Measurements from ENCODE around the gene DAAM1. TPM values are rescaled to one million over a fixed set of nuclear protein-coding genes. Genes with fewer than 3 reads are reported as not detected.

The DAAM1 gene
- total RNA-seq, 1 experiment from 2014 or later, result 13.3 TPM

GRCh38 chr14:59302313-59302712 is 113.8 kb downstream of the DAAM1 start:
- in situ Hi-C loops (cut with HindIII; ENCODE audit: low pct_unique_long_range_greater_than_20kb, low sequenced_read_pairs), result no loop called here
- ChIA-PET POLR2A (no interaction called here), CTCF (no interaction called here)
- intact Hi-C loops (cut with micrococcal nuclease; ENCODE audit: unreplicated experiment), result no loop called here
- no peaks in the 10 kb centered on the region for H3K9me3 ChIP-seq (ENCODE audit: control insufficient read depth, insufficient read depth, low read depth, low read length)
- DNase-seq (ENCODE audit: low read depth, low spot score), result no peak
- H3K4me3 ChIP-seq (ENCODE audit: low read depth in 2 of 2, low read length in 2 of 2), result no peak overlapping the region
- H3K27ac ChIP-seq (ENCODE audit: low read length), result no peak overlapping the region
- no peaks in the 10 kb centered on the region for H3K4me1 ChIP-seq (ENCODE audit: control insufficient read depth, insufficient read depth, low read length)
- BruUV-seq (replicated peaks), result no TSS peak
- no peaks in the 10 kb centered on the region for H3K36me3 ChIP-seq (ENCODE audit: control insufficient read depth, insufficient read depth, low read length)
- TF ChIP-seq SIN3A (IDR thresholded peaks at IDR 0.05; ENCODE audit: borderline replicate concordance, insufficient read depth, low read depth, low read length) (no peak), POLR2AphosphoS5 (IDR thresholded peaks at IDR 0.05; ENCODE audit: low read depth, low read length) (no peak), REST (IDR thresholded peaks at IDR 0.05; ENCODE audit: insufficient read depth in 1 of 2, low read depth in 2 of 2, low read length in 1 of 2) (no peak), CTCF (IDR thresholded peaks at IDR 0.05) (no peak), TCF7L2 (IDR thresholded peaks at IDR 0.05; ENCODE audit: low read depth, low read length) (no peak)
- H3K27me3 ChIP-seq (ENCODE audit: control insufficient read depth, insufficient read depth, low read length), result no peaks in the 10 kb centered on the region
- ATAC-seq, result no peak

- H3K9me3 ChIP-seq (ENCODE audit: control insufficient read depth, insufficient read depth, low read depth, low read length), result no peaks in the 10 kb centered on the region
- in situ Hi-C loops (cut with HindIII; ENCODE audit: low pct_unique_long_range_greater_than_20kb, low sequenced_read_pairs), result no loop called here
- ChIA-PET CTCF (no interaction called here), POLR2A (no interaction called here)
- DNase-seq (ENCODE audit: low read depth, low spot score) (no peak), ATAC-seq (no peak)
- intact Hi-C loops (cut with micrococcal nuclease; ENCODE audit: unreplicated experiment), result no loop called here
- H3K4me3 ChIP-seq (ENCODE audit: low read depth in 2 of 2, low read length in 2 of 2), result no peak overlapping the region
- no peak overlapping the region for H3K27ac ChIP-seq (ENCODE audit: low read length)
- BruUV-seq (replicated peaks), result no TSS peak
- H3K27me3 ChIP-seq (ENCODE audit: control insufficient read depth, insufficient read depth, low read length), result no peaks in the 10 kb centered on the region
- H3K36me3 ChIP-seq (ENCODE audit: control insufficient read depth, insufficient read depth, low read length), result no peaks in the 10 kb centered on the region
- TF ChIP-seq CTCF (IDR thresholded peaks at IDR 0.05), result no peak
- TF ChIP-seq REST (IDR thresholded peaks at IDR 0.05; ENCODE audit: insufficient read depth in 1 of 2, low read depth in 2 of 2, low read length in 1 of 2), result no peak
- TF ChIP-seq POLR2AphosphoS5 (IDR thresholded peaks at IDR 0.05; ENCODE audit: low read depth, low read length), result no peak
- no peak for TF ChIP-seq SIN3A (IDR thresholded peaks at IDR 0.05; ENCODE audit: borderline replicate concordance, insufficient read depth, low read depth, low read length)
- TF ChIP-seq TCF7L2 (IDR thresholded peaks at IDR 0.05; ENCODE audit: low read depth, low read length), result no peak
- H3K4me1 ChIP-seq (ENCODE audit: control insufficient read depth, insufficient read depth, low read length), result no peaks in the 10 kb centered on the region
Measured at GRCh38 chr14:59303216-59303615, 114.7 kb downstream of the DAAM1 start.

Measured in Panc1 (cell line).